ENCODE measurements around the gene KDF1.
"Not testable (repeated sequence)": the region's sequence is repeated elsewhere in the genome, so short reads cannot be mapped to it uniquely, and the experiment has no call there.

GRCh38 chr1:26989403-26990109 lies 29.3 kb upstream of the KDF1 start:
- not testable (repeated sequence) for TF ChIP-seq CTCF (IDR thresholded peaks at IDR 0.05; ENCODE audit: low read depth, low read length, missing input control); TAF1 (conservative IDR thresholded peaks at IDR 0.05); ATF3 (IDR thresholded peaks at IDR 0.05); ZBTB33 (IDR thresholded peaks at IDR 0.05); FOXA1 (IDR thresholded peaks at IDR 0.05); YY1 (IDR thresholded peaks at IDR 0.05); MAX (IDR thresholded peaks at IDR 0.05); REST (IDR thresholded peaks at IDR 0.05); RAD21 (IDR thresholded peaks at IDR 0.05); JUND (IDR thresholded peaks at IDR 0.05)
